ENCODE measurements around the gene PGA3. TPM values are rescaled to one million over a fixed set of nuclear protein-coding genes. Genes with fewer than 3 reads are reported as not detected.
"Not testable (repeated sequence)": the region's sequence is repeated elsewhere in the genome, so short reads cannot be mapped to it uniquely, and the experiment has no call there.

Gene PGA3
- total RNA-seq, 4 donors from 2014 or later, result 4.3 to 7.9 TPM; not detected in 2

GRCh38 chr11:61198948-61199523, 4.3 kb upstream of the PGA3 start:
- TF ChIP-seq POLR2A (IDR thresholded peaks at IDR 0.05) (no peak), CTCF (IDR thresholded peaks at IDR 0.05) (no peak)
- Histone ChIP-seq H3K36me3 (no peaks in the 10 kb centered on the region), H3K27me3 (no peaks in the 10 kb centered on the region), H3K9me3 (no peaks in the 10 kb centered on the region), H3K4me1 (peaks cover 12 to 17% of the 10 kb centered on the region in 2 donors), H3K4me3 (replicated peaks in 1 of 3) (no peak overlapping the region), H3K27ac (no peak overlapping the region)
- WGBS, 2 donors, result 85 to 89% methylated on average over 3 to 4 of the region's 4 CpGs
- DNase-seq, result no peak
- intact Hi-C loops (cut with DNase I), result no loop called here

GRCh38 chr11:61201476-61201875, 1.8 kb upstream of the PGA3 start:
- intact Hi-C loops (cut with DNase I), result no loop called here
- Histone ChIP-seq H3K4me1 (no peaks in the 10 kb centered on the region), H3K4me3 (replicated peaks in 1 of 3) (no peak overlapping the region), H3K36me3 (no peaks in the 10 kb centered on the region), H3K27me3 (no peaks in the 10 kb centered on the region), H3K27ac (no peak overlapping the region), H3K9me3 (no peaks in the 10 kb centered on the region)
- TF ChIP-seq POLR2A (IDR thresholded peaks at IDR 0.05), result no peak
- no peak for TF ChIP-seq CTCF (IDR thresholded peaks at IDR 0.05)
- DNase-seq, result no peak
- 88 to 92% methylated on average over 14 of the region's 14 CpGs for WGBS, 2 donors

- WGBS, 2 donors, result no CpG with 5 or more reads among the region's 5 CpGs
- DNase-seq; H3K4me3 ChIP-seq (replicated peaks in 1 of 3); H3K36me3 ChIP-seq; H3K9me3 ChIP-seq; intact Hi-C loops (cut with DNase I); H3K4me1 ChIP-seq; H3K27ac ChIP-seq; H3K27me3 ChIP-seq: not testable (repeated sequence)
Measured at GRCh38 chr11:61203873-61204272, 558 bp downstream of the PGA3 start.

- H3K36me3 ChIP-seq; H3K27ac ChIP-seq; H3K9me3 ChIP-seq; DNase-seq; H3K27me3 ChIP-seq; intact Hi-C loops (cut with DNase I); H3K4me3 ChIP-seq (replicated peaks in 1 of 3); H3K4me1 ChIP-seq: not testable (repeated sequence)
- WGBS, 2 donors, result 70 to 91% methylated on average over 13 to 14 of the region's 14 CpGs
Measured at GRCh38 chr11:61204502-61205059, 1.3 kb downstream of the PGA3 start.

GRCh38 chr11:61207636-61208310, 4.5 kb downstream of the PGA3 start:
- no CpG with 5 or more reads among the region's 9 CpGs for WGBS, 2 donors

GRCh38 chr11:61210629-61211028, 7.3 kb downstream of the PGA3 start:
- not testable (repeated sequence) for H3K27me3 ChIP-seq
- no CpG with 5 or more reads among the region's 6 CpGs for WGBS, 2 donors

More at GRCh38 chr11:61207636-61208310, 4.5 kb downstream of the PGA3 start:
- H3K36me3 ChIP-seq; H3K27ac ChIP-seq; H3K4me3 ChIP-seq (replicated peaks in 1 of 3); H3K27me3 ChIP-seq; intact Hi-C loops (cut with DNase I); H3K9me3 ChIP-seq; DNase-seq; H3K4me1 ChIP-seq: not testable (repeated sequence)

GRCh38 chr11:61211327-61211952, 8.1 kb downstream of the PGA3 start:
- H3K27ac ChIP-seq, result peak overlapping the region in 1 of 3 donors; percentile 21
- H3K4me3 ChIP-seq (replicated peaks in 1 of 3); DNase-seq; H3K36me3 ChIP-seq; H3K4me1 ChIP-seq; intact Hi-C loops (cut with DNase I); H3K27me3 ChIP-seq; H3K9me3 ChIP-seq: not testable (repeated sequence)
- WGBS, 2 donors, result 75 to 77% methylated on average over 4 to 6 of the region's 10 CpGs

More at GRCh38 chr11:61210629-61211028, 7.3 kb downstream of the PGA3 start:
- H3K4me3 ChIP-seq (replicated peaks in 1 of 3); H3K27ac ChIP-seq; H3K9me3 ChIP-seq; intact Hi-C loops (cut with DNase I); H3K4me1 ChIP-seq; H3K36me3 ChIP-seq; DNase-seq: not testable (repeated sequence)

GRCh38 chr11:61212202-61212601, 8.9 kb downstream of the PGA3 start:
- H3K36me3 ChIP-seq; H3K27me3 ChIP-seq; H3K4me1 ChIP-seq; H3K9me3 ChIP-seq; intact Hi-C loops (cut with DNase I); H3K4me3 ChIP-seq (replicated peaks in 1 of 3); DNase-seq; H3K27ac ChIP-seq: not testable (repeated sequence)
- WGBS, 2 donors, result no CpG with 5 or more reads among the region's 15 CpGs

- H3K4me3 ChIP-seq (replicated peaks in 1 of 3); H3K9me3 ChIP-seq; intact Hi-C loops (cut with DNase I); DNase-seq; H3K27ac ChIP-seq; H3K4me1 ChIP-seq; H3K27me3 ChIP-seq; H3K36me3 ChIP-seq: not testable (repeated sequence)
- WGBS, 2 donors, result no CpG with 5 or more reads among the region's 3 CpGs
Measured at GRCh38 chr11:61213711-61214324, 10.5 kb downstream of the PGA3 start.

- WGBS, 2 donors, result no CpG with 5 or more reads among the region's 4 CpGs
- intact Hi-C loops (cut with DNase I); H3K27ac ChIP-seq; DNase-seq; H3K36me3 ChIP-seq; H3K9me3 ChIP-seq; H3K4me1 ChIP-seq; H3K4me3 ChIP-seq (replicated peaks in 1 of 3); H3K27me3 ChIP-seq: not testable (repeated sequence)
Measured at GRCh38 chr11:61218306-61218705, 15.0 kb downstream of the PGA3 start.

All from thyroid gland (tissue), 4 donors.